B cell (primary cell): ENCODE measurements around the gene JUND. TPM values are rescaled to one million over a fixed set of nuclear protein-coding genes. Genes with fewer than 3 reads are reported as not detected.
A peak's percentile ranks its signal among the peaks of the same experiment; 100 is the strongest.

Experiments
- ATAC-seq: fragments of 200-7000 bp; cut with Tn5 transposase; one replicate; pipeline ENCODE4 v1.10.0; 2021; ENCODE audit warnings: low read depth, mild to moderate bottlenecking, moderate number of reproducible peaks, moderate library complexity
- CTCF ChIA-PET: fragments of 350-600 bp; sonication (Branson Sonifier 250); formaldehyde crosslinking; loops from one replicate; lab custom pipeline; 2021; ENCODE audit warnings: antibody characterized with exemption, inconsistent platforms; lab: Charles Lee
- POLR2A ChIA-PET: fragments of 350-600 bp; sonication (Branson Sonifier 250); formaldehyde crosslinking; loops from one replicate; lab custom pipeline; 2021; ENCODE audit warnings: antibody characterized with exemption; lab: Charles Lee
- DNase-seq: peaks from one replicate; pipeline ENCODE4 v3.0.0; 2013
- H2AFZ ChIP-seq: 2 replicates; pipeline ENCODE4 v1.6.1; 2012; ENCODE audit warnings: mild to moderate bottlenecking, low read depth, low read length; ENCODE audit not compliant: insufficient read depth, poor library complexity, severe bottlenecking
- H3K27ac ChIP-seq, 2 donors: 1 replicate in 1 of 2; 2 replicates in 1 of 2; pipeline ENCODE4 v1.5.1; 2012 to 2013; ENCODE audit warnings: low read length in 2 of 2, mild to moderate bottlenecking in 2 of 2, moderate library complexity in 1 of 2
- H3K27me3 ChIP-seq, 4 experiments: fragments of 200-600 bp in 1 of 4; sonication (generic) in 1 of 4; replicated peaks in 1 of 4; 1 replicate in 2 of 4; 2 replicates in 2 of 4; pipeline versions ENCODE4 v1.6.1 to v1.7.0; 2013 to 2016; ENCODE audit warnings: low read length in 3 of 4, mild to moderate bottlenecking in 2 of 4, mixed read lengths in 1 of 4, moderate library complexity in 1 of 4; ENCODE audit not compliant: insufficient read depth in 4 of 4, control insufficient read depth in 3 of 4; ENCODE audit errors: control extremely low read depth in 1 of 4
- H3K36me3 ChIP-seq, 2 experiments: replicated peaks in 1 of 2; 1 replicate in 1 of 2; 2 replicates in 1 of 2; pipeline versions ENCODE4 v1.6.1 to v1.7.1; 2013; ENCODE audit warnings: low read length in 1 of 2; ENCODE audit not compliant: insufficient read depth in 2 of 2, control insufficient read depth in 1 of 2; ENCODE audit errors: control extremely low read depth in 1 of 2, extremely low read depth in 1 of 2
- H3K4me1 ChIP-seq, 2 donors: fragments of 200-600 bp in 1 of 2; sonication (generic) in 1 of 2; 1 replicate in 1 of 2; 2 replicates in 1 of 2; pipeline versions ENCODE4 v1.5.1 to v1.6.1; 2013 to 2017; ENCODE audit warnings: low read length in 2 of 2; ENCODE audit not compliant: control insufficient read depth in 2 of 2, insufficient read depth in 2 of 2
- H3K4me2 ChIP-seq: replicated peaks from 2 replicates; pipeline ENCODE3; 2012; ENCODE audit warnings: mild to moderate bottlenecking, low read depth, low read length; ENCODE audit not compliant: poor library complexity, severe bottlenecking
- H3K4me3 ChIP-seq, 5 experiments: fragments of 200-600 bp in 1 of 5; sonication (generic) in 1 of 5; 1 replicate in 3 of 5; 2 replicates in 2 of 5; pipeline versions ENCODE4 v1.5.1 to v1.7.0; 2011 to 2016; ENCODE audit warnings: low read length in 4 of 5, mild to moderate bottlenecking in 4 of 5, low read depth in 2 of 5, control low read depth in 1 of 5, moderate library complexity in 1 of 5; ENCODE audit not compliant: insufficient read depth in 1 of 5; ENCODE audit errors: control extremely low read depth in 1 of 5, extremely low read depth in 1 of 5
- H3K79me2 ChIP-seq: fragments of 200-600 bp; sonication (generic); one replicate; pipeline ENCODE4 v1.6.0; 2016; ENCODE audit warnings: low read length; ENCODE audit not compliant: control insufficient read depth, insufficient read depth
- H3K9ac ChIP-seq: fragments of 200-600 bp; sonication (generic); 2 replicates; pipeline ENCODE4 v1.6.1; 2017; ENCODE audit warnings: mild to moderate bottlenecking, low read length, moderate library complexity
- H3K9me3 ChIP-seq, 3 donors: one replicate each; pipeline versions ENCODE4 v1.6.1 to v1.7.1; 2013; ENCODE audit warnings: low read length in 2 of 3; ENCODE audit not compliant: control insufficient read depth in 2 of 3, insufficient read depth in 1 of 3; ENCODE audit errors: control extremely low read depth in 1 of 3
- H4K20me1 ChIP-seq: 2 replicates; pipeline ENCODE4 v1.6.0; 2012; ENCODE audit warnings: mild to moderate bottlenecking, low read length; ENCODE audit not compliant: insufficient read depth, control insufficient read depth, poor library complexity, severe bottlenecking
- H3K27ac Mint-ChIP-seq: one replicate; pipeline ENCODE4 v1.8.0; 2021; ENCODE audit warnings: mixed read lengths
- H3K27me3 Mint-ChIP-seq: one replicate; pipeline ENCODE4 v1.8.0; 2021; ENCODE audit warnings: mixed read lengths
- H3K4me1 Mint-ChIP-seq: one replicate; pipeline ENCODE4 v1.8.0; 2021; ENCODE audit warnings: mixed read lengths
- H3K4me3 Mint-ChIP-seq: one replicate; pipeline ENCODE4 v1.8.0; 2021; ENCODE audit warnings: mixed read lengths
- H3K9me3 Mint-ChIP-seq: one replicate; pipeline ENCODE4 v1.8.0; 2022; ENCODE audit warnings: mixed read lengths; ENCODE audit not compliant: insufficient read depth
- EZH2 ChIP-seq: IDR thresholded peaks from 2 replicates; pipeline ENCODE4 v1.6.1; 2012; ENCODE audit warnings: borderline replicate concordance, low read depth, mild to moderate bottlenecking, moderate library complexity, low read length; ENCODE audit not compliant: insufficient read depth, poor library complexity, severe bottlenecking
- WGBS: methylation state at CpG from one replicate; pipeline ENCODE4 v1.1.5; 2013; ENCODE audit warnings: missing lambda C conversion rate; ENCODE audit not compliant: insufficient coverage; 5-methylcytosine and 5-hydroxymethylcytosine counted together
- intact Hi-C: fragments of 100-400 bp; cut with micrococcal nuclease; formaldehyde crosslinking; loops from one replicate; pipeline ENCODE4 v1.10.0; 2022
- polyA plus RNA-seq: library from polyadenylated mRNA; depleted of rRNA; stranded (reverse); fragments of >200 nt; gene quantifications from 2 replicates; pipeline ENCODE4 v1.2.3, GENCODE V29; 2012
- total RNA-seq, 2 donors: library from RNA; stranded (reverse); fragments of 120-200 nt in 1 of 2; gene quantifications; 1 replicate in 1 of 2; 2 replicates in 1 of 2; pipeline versions ENCODE4 v1.2.3 to v1.2.4, GENCODE V29; 2013 to 2022
- TF ChIP-seq, protein P1 (sequence below): fragments of 200-600 bp; IDR thresholded peaks from one replicate; pipeline ENCODE4 v1.8.0; 2022; ENCODE audit warnings: antibody characterized with exemption, mild to moderate bottlenecking

The JUND gene
- total and polyA plus RNA-seq, 2 donors (not counting 1 experiment from before 2014, with no cell fraction given) = 628 to 5,593 TPM

DNA sequence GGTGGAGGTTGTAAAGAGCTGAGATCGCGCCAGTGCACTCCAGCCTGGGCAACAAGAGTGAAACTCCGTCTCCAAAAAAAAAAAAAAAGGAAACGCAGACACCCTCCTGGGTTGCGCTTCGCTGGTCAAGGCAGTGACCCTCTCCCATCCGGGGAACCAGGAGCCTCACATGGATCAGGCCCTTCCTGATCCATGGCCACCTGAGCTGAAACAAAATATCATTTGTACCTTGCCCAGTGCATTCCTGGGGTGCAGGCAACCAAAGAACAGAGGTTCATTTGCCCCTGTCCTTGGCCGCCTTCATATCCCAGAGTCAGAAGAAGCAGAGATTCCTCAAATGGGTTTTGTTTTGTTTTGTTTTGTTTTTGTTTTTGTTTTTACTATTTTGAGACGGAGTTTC lies 49.4 kb upstream of the JUND start:
- no peak for TF ChIP-seq EZH2
- TF ChIP-seq, protein P1, sequence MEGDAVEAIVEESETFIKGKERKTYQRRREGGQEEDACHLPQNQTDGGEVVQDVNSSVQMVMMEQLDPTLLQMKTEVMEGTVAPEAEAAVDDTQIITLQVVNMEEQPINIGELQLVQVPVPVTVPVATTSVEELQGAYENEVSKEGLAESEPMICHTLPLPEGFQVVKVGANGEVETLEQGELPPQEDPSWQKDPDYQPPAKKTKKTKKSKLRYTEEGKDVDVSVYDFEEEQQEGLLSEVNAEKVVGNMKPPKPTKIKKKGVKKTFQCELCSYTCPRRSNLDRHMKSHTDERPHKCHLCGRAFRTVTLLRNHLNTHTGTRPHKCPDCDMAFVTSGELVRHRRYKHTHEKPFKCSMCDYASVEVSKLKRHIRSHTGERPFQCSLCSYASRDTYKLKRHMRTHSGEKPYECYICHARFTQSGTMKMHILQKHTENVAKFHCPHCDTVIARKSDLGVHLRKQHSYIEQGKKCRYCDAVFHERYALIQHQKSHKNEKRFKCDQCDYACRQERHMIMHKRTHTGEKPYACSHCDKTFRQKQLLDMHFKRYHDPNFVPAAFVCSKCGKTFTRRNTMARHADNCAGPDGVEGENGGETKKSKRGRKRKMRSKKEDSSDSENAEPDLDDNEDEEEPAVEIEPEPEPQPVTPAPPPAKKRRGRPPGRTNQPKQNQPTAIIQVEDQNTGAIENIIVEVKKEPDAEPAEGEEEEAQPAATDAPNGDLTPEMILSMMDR = no peak
- no peak for DNase-seq
- H3K36me3 ChIP-seq = no peaks in the 10 kb centered on the region
- H3K4me1 ChIP-seq = peaks cover 6 to 11% of the 10 kb centered on the region in 2 donors
- Mint-ChIP-seq H3K27me3 (no peaks in the 10 kb centered on the region), H3K4me3 (no peak overlapping the region), H3K4me1 (peaks cover 10% of the 10 kb centered on the region), H3K27ac (no peak overlapping the region), H3K9me3 (no peaks in the 10 kb centered on the region)
- no peak overlapping the region for H2AFZ ChIP-seq
- H3K79me2 ChIP-seq = no peaks in the 10 kb centered on the region
- no peak overlapping the region for H3K4me3 ChIP-seq
- no peak for ATAC-seq
- H3K27ac ChIP-seq = no peak overlapping the region
- intact Hi-C loops = no loop called here
- no peaks in the 10 kb centered on the region for H4K20me1 ChIP-seq
- ChIA-PET POLR2A (interaction anchor here (0.6 to 3.9 kb wide), 4 partner anchors 49 to 343 kb away, joined by 3 to 69 read pairs (median 4); partner anchors contain the start of genes IQCN and JUND), CTCF (interaction anchor here (0.8 to 7.7 kb wide), 6 partner anchors 19 to 169 kb away, joined by 3 to 259 read pairs (median 28); partner anchors contain the start of gene JUND)
- H3K27me3 ChIP-seq = peaks cover 0 to 7% (median 0%) of the 10 kb centered on the region in 4 experiments
- WGBS = 85% methylated on average over 9 of the region's 9 CpGs
- no peak overlapping the region for H3K4me2 ChIP-seq
- no peaks in the 10 kb centered on the region for H3K9me3 ChIP-seq
- no peak overlapping the region for H3K9ac ChIP-seq

DNA sequence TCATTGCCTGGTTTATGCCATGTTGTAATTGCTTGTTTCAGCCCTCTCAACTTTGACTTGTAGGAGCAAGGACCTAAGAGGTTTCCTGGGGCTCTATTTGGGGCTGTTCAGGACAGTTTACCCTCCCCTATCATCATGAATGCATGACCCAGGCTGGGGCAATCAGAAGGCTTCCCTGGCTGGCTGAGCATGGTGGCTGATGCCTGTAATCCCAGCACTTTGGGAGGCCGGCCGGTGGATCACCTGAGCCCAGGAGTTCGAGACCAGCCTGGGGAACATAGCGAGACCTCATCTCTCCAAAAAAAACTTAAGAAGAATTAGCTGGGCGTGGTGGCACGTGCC lies 47.6 kb upstream of the JUND start:
- ChIA-PET CTCF (interaction anchor here (0.6 to 7.7 kb wide), 39 partner anchors 9 to 391 kb away, joined by 3 to 259 read pairs (median 5); partner anchors contain the start of genes JUND and SSBP4), POLR2A (interaction anchor here (0.7 to 3.9 kb wide), 4 partner anchors 21 to 54 kb away, joined by 3 to 69 read pairs (median 6); partner anchors contain the start of gene JUND)
- WGBS = no CpG with 5 or more reads among the region's 6 CpGs
- no peak overlapping the region for H3K27ac Mint-ChIP-seq
- Histone ChIP-seq H3K79me2 (peaks cover 6% of the 10 kb centered on the region), H2AFZ (peak overlapping the region; percentile 69), H3K4me3 (no peak overlapping the region), H3K36me3 (no peaks in the 10 kb centered on the region), H3K4me1 (peaks cover 6 to 11% of the 10 kb centered on the region in 2 donors), H3K27me3 (peaks cover 0 to 7% (median 0%) of the 10 kb centered on the region in 4 experiments), H3K9me3 (no peaks in the 10 kb centered on the region), H4K20me1 (no peaks in the 10 kb centered on the region), H3K4me2 (peak overlapping the region; percentile 79), H3K27ac (no peak overlapping the region), H3K9ac (peak overlapping the region; percentile 45)
- intact Hi-C loops = no loop called here
- H3K27me3 Mint-ChIP-seq = no peaks in the 10 kb centered on the region
- TF ChIP-seq EZH2 = no peak
- TF ChIP-seq, protein P1 = no peak
- H3K4me3 Mint-ChIP-seq = peak overlapping the region; percentile 7
- DNase-seq = no peak
- H3K4me1 Mint-ChIP-seq = peaks cover 11% of the 10 kb centered on the region
- no peak for ATAC-seq
- no peaks in the 10 kb centered on the region for H3K9me3 Mint-ChIP-seq
